Measurements from ENCODE around the gene TRABD. TPM values are rescaled to one million over a fixed set of nuclear protein-coding genes. Genes with fewer than 3 reads are reported as not detected.

Gene TRABD
- polyA plus RNA-seq, 1 donor from 2014 or later: 31.8 TPM

DNA sequence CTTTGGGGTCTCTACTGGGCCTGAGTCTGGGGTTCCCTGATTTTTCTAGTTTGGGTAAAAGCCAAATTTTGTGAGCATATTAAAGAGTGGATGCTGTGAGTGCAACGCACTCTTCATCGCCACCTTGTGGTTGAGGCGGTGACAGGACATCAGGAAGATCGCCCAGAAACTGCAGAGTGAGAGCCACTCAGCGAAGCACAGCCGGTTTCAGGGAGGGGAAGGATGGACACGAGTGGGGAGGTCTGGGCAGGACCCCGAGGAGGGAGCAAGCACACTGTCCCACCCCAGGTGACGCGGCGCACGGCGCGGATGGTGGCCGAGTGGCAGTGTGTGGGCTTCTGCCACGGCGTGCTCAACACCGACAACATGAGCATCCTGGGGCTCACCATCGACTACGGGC lies 24.2 kb downstream of the TRABD start:
- H3K9me2 ChIP-seq (ENCODE audit: insufficient read depth, low read length): no peaks in the 10 kb centered on the region
- no peaks in the 10 kb centered on the region for H4K20me1 ChIP-seq (ENCODE audit: insufficient read depth)
- no peaks in the 10 kb centered on the region for H3K36me3 ChIP-seq (ENCODE audit: insufficient read depth, low read length)
- no peaks in the 10 kb centered on the region for H3K9me3 ChIP-seq (ENCODE audit: low read length)
- H3K4me3 ChIP-seq (ENCODE audit: low read length): no peak overlapping the region
- no peaks in the 10 kb centered on the region for H3K27me3 ChIP-seq (ENCODE audit: insufficient read depth, low read depth, low read length)
- no peaks in the 10 kb centered on the region for H3F3A ChIP-seq (ENCODE audit: insufficient read depth, low read length, poor library complexity, severe bottlenecking)
- peak; percentile 72 for TF ChIP-seq RAD21 (conservative IDR thresholded peaks at IDR 0.05)
- peak; percentile 83 for TF ChIP-seq SMC3 (conservative IDR thresholded peaks at IDR 0.05; ENCODE audit: poor library complexity)
- TF ChIP-seq, protein P1, sequence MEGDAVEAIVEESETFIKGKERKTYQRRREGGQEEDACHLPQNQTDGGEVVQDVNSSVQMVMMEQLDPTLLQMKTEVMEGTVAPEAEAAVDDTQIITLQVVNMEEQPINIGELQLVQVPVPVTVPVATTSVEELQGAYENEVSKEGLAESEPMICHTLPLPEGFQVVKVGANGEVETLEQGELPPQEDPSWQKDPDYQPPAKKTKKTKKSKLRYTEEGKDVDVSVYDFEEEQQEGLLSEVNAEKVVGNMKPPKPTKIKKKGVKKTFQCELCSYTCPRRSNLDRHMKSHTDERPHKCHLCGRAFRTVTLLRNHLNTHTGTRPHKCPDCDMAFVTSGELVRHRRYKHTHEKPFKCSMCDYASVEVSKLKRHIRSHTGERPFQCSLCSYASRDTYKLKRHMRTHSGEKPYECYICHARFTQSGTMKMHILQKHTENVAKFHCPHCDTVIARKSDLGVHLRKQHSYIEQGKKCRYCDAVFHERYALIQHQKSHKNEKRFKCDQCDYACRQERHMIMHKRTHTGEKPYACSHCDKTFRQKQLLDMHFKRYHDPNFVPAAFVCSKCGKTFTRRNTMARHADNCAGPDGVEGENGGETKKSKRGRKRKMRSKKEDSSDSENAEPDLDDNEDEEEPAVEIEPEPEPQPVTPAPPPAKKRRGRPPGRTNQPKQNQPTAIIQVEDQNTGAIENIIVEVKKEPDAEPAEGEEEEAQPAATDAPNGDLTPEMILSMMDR (IDR thresholded peaks at IDR 0.05; ENCODE audit: poor library complexity, severe bottlenecking): peak; percentile 83
- no peak for TF ChIP-seq EP300 (conservative IDR thresholded peaks at IDR 0.05; ENCODE audit: poor library complexity, severe bottlenecking)
- no peak overlapping the region for H3K27ac ChIP-seq (ENCODE audit: low read length)
- no peaks in the 10 kb centered on the region for H3K79me2 ChIP-seq (replicated peaks; ENCODE audit: insufficient read depth, low read length)
- no peak overlapping the region for H2AFZ ChIP-seq (ENCODE audit: low read depth, low read length)
- no peak overlapping the region for H3K4me2 ChIP-seq (ENCODE audit: low read length)
- no peak overlapping the region for H3K9ac ChIP-seq (ENCODE audit: low read length)

DNA sequence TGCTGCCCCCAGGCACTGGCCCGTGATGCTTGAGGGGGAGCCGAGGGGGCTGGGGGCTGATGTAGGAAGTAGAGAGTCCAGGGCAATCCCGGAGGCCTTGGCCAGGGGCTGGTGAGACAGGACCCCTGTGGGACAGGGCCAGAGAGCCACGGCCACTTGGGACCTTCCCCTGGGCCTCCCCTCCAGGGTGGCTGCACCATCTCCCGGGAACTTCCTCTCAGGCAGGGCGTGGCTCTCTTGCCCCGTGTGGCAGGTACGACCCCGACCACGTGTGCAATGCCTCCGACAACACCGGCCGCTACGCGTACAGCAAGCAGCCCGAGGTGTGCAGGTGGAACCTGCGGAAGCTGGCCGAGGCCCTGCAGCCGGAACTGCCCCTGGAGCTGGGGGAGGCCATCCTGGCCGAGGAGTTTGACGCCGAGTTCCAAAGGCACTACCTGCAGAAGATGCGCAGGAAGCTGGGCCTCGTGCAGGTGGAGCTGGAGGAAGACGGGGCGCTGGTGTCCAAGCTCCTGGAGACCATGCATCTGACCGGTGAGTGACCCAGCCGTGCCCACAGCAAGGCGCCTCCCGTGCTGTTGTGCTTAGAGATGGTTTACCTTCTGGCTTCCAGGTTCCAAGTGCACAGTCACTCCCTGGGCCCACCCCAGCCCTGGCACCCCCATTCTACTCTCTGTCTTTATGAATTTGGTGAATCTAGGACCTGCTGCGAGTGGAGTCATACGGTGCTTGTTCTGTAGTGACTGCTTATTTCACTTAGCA lies 24.8 kb downstream of the TRABD start:
- no peaks in the 10 kb centered on the region for H3K36me3 ChIP-seq (ENCODE audit: insufficient read depth, low read length)
- H3F3A ChIP-seq (ENCODE audit: insufficient read depth, low read length, poor library complexity, severe bottlenecking): no peaks in the 10 kb centered on the region
- H3K4me2 ChIP-seq (ENCODE audit: low read length): no peak overlapping the region
- no peak for TF ChIP-seq POLR2AphosphoS5 (IDR thresholded peaks at IDR 0.05)
- TF ChIP-seq EZH2 (IDR thresholded peaks at IDR 0.05; ENCODE audit: borderline replicate concordance, insufficient read depth, low read length, poor library complexity, severe bottlenecking): no peak
- TF ChIP-seq, protein P1 (IDR thresholded peaks at IDR 0.05; ENCODE audit: poor library complexity, severe bottlenecking): no peak
- TF ChIP-seq TAF1 (IDR thresholded peaks at IDR 0.05; ENCODE audit: low read depth): no peak
- TF ChIP-seq RAD21 (conservative IDR thresholded peaks at IDR 0.05): no peak
- no peak for TF ChIP-seq MXI1 (conservative IDR thresholded peaks at IDR 0.05; ENCODE audit: poor library complexity, severe bottlenecking)
- no peak for TF ChIP-seq SMC3 (conservative IDR thresholded peaks at IDR 0.05; ENCODE audit: poor library complexity)
- TF ChIP-seq EP300 (conservative IDR thresholded peaks at IDR 0.05; ENCODE audit: poor library complexity, severe bottlenecking): no peak
- TF ChIP-seq, protein P2, sequence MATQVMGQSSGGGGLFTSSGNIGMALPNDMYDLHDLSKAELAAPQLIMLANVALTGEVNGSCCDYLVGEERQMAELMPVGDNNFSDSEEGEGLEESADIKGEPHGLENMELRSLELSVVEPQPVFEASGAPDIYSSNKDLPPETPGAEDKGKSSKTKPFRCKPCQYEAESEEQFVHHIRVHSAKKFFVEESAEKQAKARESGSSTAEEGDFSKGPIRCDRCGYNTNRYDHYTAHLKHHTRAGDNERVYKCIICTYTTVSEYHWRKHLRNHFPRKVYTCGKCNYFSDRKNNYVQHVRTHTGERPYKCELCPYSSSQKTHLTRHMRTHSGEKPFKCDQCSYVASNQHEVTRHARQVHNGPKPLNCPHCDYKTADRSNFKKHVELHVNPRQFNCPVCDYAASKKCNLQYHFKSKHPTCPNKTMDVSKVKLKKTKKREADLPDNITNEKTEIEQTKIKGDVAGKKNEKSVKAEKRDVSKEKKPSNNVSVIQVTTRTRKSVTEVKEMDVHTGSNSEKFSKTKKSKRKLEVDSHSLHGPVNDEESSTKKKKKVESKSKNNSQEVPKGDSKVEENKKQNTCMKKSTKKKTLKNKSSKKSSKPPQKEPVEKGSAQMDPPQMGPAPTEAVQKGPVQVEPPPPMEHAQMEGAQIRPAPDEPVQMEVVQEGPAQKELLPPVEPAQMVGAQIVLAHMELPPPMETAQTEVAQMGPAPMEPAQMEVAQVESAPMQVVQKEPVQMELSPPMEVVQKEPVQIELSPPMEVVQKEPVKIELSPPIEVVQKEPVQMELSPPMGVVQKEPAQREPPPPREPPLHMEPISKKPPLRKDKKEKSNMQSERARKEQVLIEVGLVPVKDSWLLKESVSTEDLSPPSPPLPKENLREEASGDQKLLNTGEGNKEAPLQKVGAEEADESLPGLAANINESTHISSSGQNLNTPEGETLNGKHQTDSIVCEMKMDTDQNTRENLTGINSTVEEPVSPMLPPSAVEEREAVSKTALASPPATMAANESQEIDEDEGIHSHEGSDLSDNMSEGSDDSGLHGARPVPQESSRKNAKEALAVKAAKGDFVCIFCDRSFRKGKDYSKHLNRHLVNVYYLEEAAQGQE (IDR thresholded peaks at IDR 0.05; ENCODE audit: borderline replicate concordance): no peak
- no peak overlapping the region for H3K4me3 ChIP-seq (ENCODE audit: low read length)
- no peaks in the 10 kb centered on the region for H3K27me3 ChIP-seq (ENCODE audit: insufficient read depth, low read depth, low read length)
- H2AFZ ChIP-seq (ENCODE audit: low read depth, low read length): no peak overlapping the region
- no peak overlapping the region for H3K27ac ChIP-seq (ENCODE audit: low read length)
- H4K20me1 ChIP-seq (ENCODE audit: insufficient read depth): no peaks in the 10 kb centered on the region
- no peaks in the 10 kb centered on the region for H3K9me3 ChIP-seq (ENCODE audit: low read length)
- no peak overlapping the region for H3K9ac ChIP-seq (ENCODE audit: low read length)
- H3K9me2 ChIP-seq (ENCODE audit: insufficient read depth, low read length): no peaks in the 10 kb centered on the region
- H3K79me2 ChIP-seq (replicated peaks; ENCODE audit: insufficient read depth, low read length): no peaks in the 10 kb centered on the region

Data from neural cell (in vitro differentiated cells).